Colonic mucosa (tissue), 4 donors: Measurements from ENCODE around the gene LYPD4. TPM values are rescaled to one million over a fixed set of nuclear protein-coding genes. Genes with fewer than 3 reads are reported as not detected.

Experiments used
- DNase-seq: peaks from one replicate; pipeline ENCODE4 v3.0.0-alpha.2; 2020
- H3K27ac ChIP-seq: fragments of 200-600 bp; one replicate; pipeline ENCODE4 v1.8.0; 2021
- H3K27me3 ChIP-seq: fragments of 200-600 bp; one replicate; pipeline ENCODE4 v1.8.0; 2021
- H3K36me3 ChIP-seq: fragments of 200-600 bp; one replicate; pipeline ENCODE4 v1.8.0; 2021
- H3K4me1 ChIP-seq: fragments of 200-600 bp; one replicate; pipeline ENCODE4 v1.8.0; 2021; ENCODE audit warnings: mild to moderate bottlenecking
- H3K4me3 ChIP-seq: fragments of 200-600 bp; one replicate; pipeline ENCODE4 v1.8.0; 2021
- H3K9ac ChIP-seq, 2 donors: one replicate each; pipeline ENCODE4 v1.7.0; 2013; ENCODE audit warnings: control low read depth in 2 of 2, low read depth in 2 of 2, low read length in 2 of 2
- H3K9me3 ChIP-seq: fragments of 200-600 bp; one replicate; pipeline ENCODE4 v1.8.0; 2021
- CTCF ChIP-seq: fragments of 200-600 bp; IDR thresholded peaks from one replicate; pipeline ENCODE4 v1.8.0; 2022; ENCODE audit warnings: antibody characterized with exemption, mild to moderate bottlenecking
- intact Hi-C: fragments of 100-400 bp; cut with DNase I; formaldehyde crosslinking; loops from one replicate; pipeline ENCODE4 v1.14.1; 2022
- total RNA-seq, 2 donors: library from RNA; stranded (reverse); fragmentation: NEBNext Ultra II Directional in 1 of 2; extraction: Animal tissue kit (Norgen Biotek cat#: 25700) in 1 of 2; gene quantifications; one replicate each; pipeline ENCODE4 v1.2.1, GENCODE V29; 2021
- donor health status: healthy.
- donor health status: DM: no; HTN: no; CAD: no.
- donor health status: DM: no; HTN: no; CAD: no.

The LYPD4 gene
- total RNA-seq, 2 donors from 2014 or later: not detected

- Histone ChIP-seq H3K27me3 (no peaks in the 10 kb centered on the region), H3K27ac (no peak overlapping the region)
These were observed 33.4 kb downstream of the LYPD4 start for GRCh38 chr19:41811036-41811435.

GRCh38 chr19:41810301-41810700 is 34.2 kb downstream of the LYPD4 start:
- Histone ChIP-seq H3K4me1 (no peaks in the 10 kb centered on the region), H3K27ac (no peak overlapping the region), H3K9ac (no peak overlapping the region), H3K36me3 (no peaks in the 10 kb centered on the region), H3K27me3 (no peaks in the 10 kb centered on the region), H3K4me3 (no peak overlapping the region), H3K9me3 (no peaks in the 10 kb centered on the region)
- intact Hi-C loops: no loop called here
- TF ChIP-seq CTCF: no peak
- no peak for DNase-seq

More at GRCh38 chr19:41811036-41811435, 33.4 kb downstream of the LYPD4 start:
- intact Hi-C loops: no loop called here
- no peak for TF ChIP-seq CTCF
- Histone ChIP-seq H3K4me3 (no peak overlapping the region), H3K9me3 (no peaks in the 10 kb centered on the region), H3K36me3 (no peaks in the 10 kb centered on the region), H3K4me1 (no peaks in the 10 kb centered on the region), H3K9ac (no peak overlapping the region)
- no peak for DNase-seq

GRCh38 chr19:41808663-41809566 is 35.6 kb downstream of the LYPD4 start:
- no peak for DNase-seq
- Histone ChIP-seq H3K4me1 (no peaks in the 10 kb centered on the region), H3K9ac (peak overlapping the region in 1 of 2 donors; percentile 12), H3K27me3 (no peaks in the 10 kb centered on the region), H3K4me3 (no peak overlapping the region), H3K36me3 (no peaks in the 10 kb centered on the region), H3K27ac (no peak overlapping the region), H3K9me3 (no peaks in the 10 kb centered on the region)
- no peak for TF ChIP-seq CTCF
- intact Hi-C loops: no loop called here

GRCh38 chr19:41807176-41807575 is 37.3 kb downstream of the LYPD4 start:
- Histone ChIP-seq H3K27me3 (no peaks in the 10 kb centered on the region), H3K9me3 (no peaks in the 10 kb centered on the region)

DNA sequence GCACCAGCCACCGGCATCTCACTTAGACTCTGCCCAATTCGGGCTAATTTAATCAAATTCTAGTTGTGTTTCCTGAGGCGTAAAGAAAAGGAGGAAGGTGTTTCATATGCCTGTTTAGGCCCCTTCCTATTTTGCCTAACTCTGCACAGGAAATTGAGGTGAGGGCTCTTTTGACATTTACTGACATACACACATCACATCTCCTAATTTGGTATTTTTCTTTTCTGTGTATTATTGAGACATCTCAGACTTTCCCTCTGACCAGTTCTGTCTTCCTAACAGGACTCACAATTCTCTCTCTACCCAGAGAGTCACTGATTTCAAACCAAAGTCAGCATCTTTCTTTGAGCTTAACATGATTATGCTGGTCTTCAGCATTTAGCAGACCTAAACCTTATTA is 40.1 kb downstream of the LYPD4 start:
- no peak overlapping the region for H3K27ac ChIP-seq
- intact Hi-C loops: no loop called here
- no peaks in the 10 kb centered on the region for H3K9me3 ChIP-seq
- H3K4me3 ChIP-seq: no peak overlapping the region
- no peaks in the 10 kb centered on the region for H3K36me3 ChIP-seq
- no peak for TF ChIP-seq CTCF
- no peak for DNase-seq
- H3K9ac ChIP-seq: no peak overlapping the region
- H3K4me1 ChIP-seq: peaks cover 4% of the 10 kb centered on the region
- no peaks in the 10 kb centered on the region for H3K27me3 ChIP-seq

More at GRCh38 chr19:41807176-41807575, 37.3 kb downstream of the LYPD4 start:
- H3K4me3 ChIP-seq: no peak overlapping the region
- no peaks in the 10 kb centered on the region for H3K36me3 ChIP-seq
- no peak for DNase-seq
- no peak for TF ChIP-seq CTCF
- no peak overlapping the region for H3K9ac ChIP-seq
- H3K27ac ChIP-seq: no peak overlapping the region
- intact Hi-C loops: no loop called here
- peaks cover 3% of the 10 kb centered on the region for H3K4me1 ChIP-seq
